Heart right ventricle (tissue), 16 donors: ENCODE data around the gene TUFM. TPM values are rescaled to one million over a fixed set of nuclear protein-coding genes. Genes with fewer than 3 reads are reported as not detected.
"Not testable (repeated sequence)": the region's sequence is repeated elsewhere in the genome, so short reads cannot be mapped to it uniquely, and the experiment has no call there.

Experiments
- ATAC-seq, 8 donors: fragments of 200-7000 bp; cut with Tn5 transposase; one replicate each; pipeline ENCODE4 v1.9.1; 2020; ENCODE audit warnings: mild to moderate bottlenecking in 8 of 8, moderate library complexity in 8 of 8, moderate number of reproducible peaks in 1 of 8
- DNase-seq, 2 donors: peaks; one replicate each; pipeline ENCODE4 v3.0.0-alpha.2; 2020
- H3K27ac ChIP-seq, 10 donors: fragments of 200-600 bp; sonication (generic) in 2 of 10; one replicate each; pipeline versions ENCODE4 v1.5.0 to v1.8.0; 2020 to 2022; ENCODE audit warnings: mild to moderate bottlenecking in 3 of 10
- H3K27me3 ChIP-seq, 7 donors: fragments of 200-600 bp; one replicate each; pipeline ENCODE4 v1.8.0; 2021 to 2022; ENCODE audit warnings: mild to moderate bottlenecking in 2 of 7
- H3K36me3 ChIP-seq, 9 donors: fragments of 200-600 bp; sonication (generic) in 1 of 9; one replicate each; pipeline versions ENCODE4 v1.5.0 to v1.8.0; 2020 to 2022; ENCODE audit warnings: mild to moderate bottlenecking in 2 of 9
- H3K4me1 ChIP-seq, 9 donors: fragments of 200-600 bp; sonication (generic) in 1 of 9; one replicate each; pipeline versions ENCODE4 v1.5.0 to v1.8.0; 2020 to 2022; ENCODE audit warnings: mild to moderate bottlenecking in 4 of 9
- H3K4me3 ChIP-seq, 10 donors: fragments of 200-600 bp; sonication (generic) in 2 of 10; one replicate each; pipeline versions ENCODE4 v1.5.0 to v1.8.0; 2020 to 2022; ENCODE audit warnings: mild to moderate bottlenecking in 7 of 10, moderate library complexity in 2 of 10
- H3K9me3 ChIP-seq, 11 donors: fragments of 200-600 bp in 10 of 11; sonication (generic) in 2 of 11; one replicate each; pipeline versions ENCODE4 v1.5.0 to v1.8.0; 2013 to 2022; ENCODE audit warnings: mild to moderate bottlenecking in 2 of 11, control low read depth in 1 of 11, moderate library complexity in 1 of 11
- WGBS, 2 donors: extraction: QIAGEN DNeasy Blood & Tissue Kit; methylation state at CpG; one replicate each; pipeline ENCODE4 v1.1.7; 2013; ENCODE audit warnings: inconsistent platforms in 1 of 2; 5-methylcytosine and 5-hydroxymethylcytosine counted together
- intact Hi-C, 10 donors: fragments of 100-400 bp; cut with DNase I; formaldehyde crosslinking; loops; one replicate each; pipeline versions ENCODE4 v1.11.1 to v1.14.2; 2022
- polyA plus RNA-seq, 2 donors: library from polyadenylated mRNA; stranded (reverse); fragments of 200-250 nt; gene quantifications; one replicate each; pipeline ENCODE4 v1.2.3, GENCODE V29; 2013
- total RNA-seq, 10 donors: library from RNA; stranded (reverse); fragmentation: NEBNext Ultra II Directional in 3 of 10; extraction: Animal tissue kit (Norgen Biotek cat#: 25700) in 3 of 10; gene quantifications; one replicate each; pipeline versions ENCODE4 v1.2.1 to v1.2.4, GENCODE V29; 2021 to 2023
- TF ChIP-seq, protein P1 (sequence below), 9 donors: fragments of 200-600 bp; sonication (generic) in 2 of 9; IDR thresholded peaks; one replicate each; pipeline versions ENCODE4 v1.5.0 to v1.8.0; 2021 to 2022; ENCODE audit warnings: antibody characterized with exemption in 9 of 9, mild to moderate bottlenecking in 5 of 9, moderate library complexity in 1 of 9
- donor health status: Arrhythmogenic right ventricular cardiomyopathy.
- donor health status: ischemic (EF 13 %, LVEDD 7.1; RV severe dilation, severe dysfunction).
- donor health status: healthy with polysubstance abuse.
- donor health status: DM: no; HTN: yes; CAD: no.
- donor health status: DM: no; HTN: no; CAD: no.
- donor health status: ischemic (EF 25% LVEDD 6.9; RV normal size, moderate dysfunction).
- donor health status: ischemic (EF 25% LVEDD 5.7; RV mildly dilated, moderate dysfunction).
- donor health status: healthy.
- donor health status: DM: yes; HTN: yes; CAD: no.
- donor health status: Ischemic cardiomyopathy.
- donor health status: ischemic (EF 35%, LVEDD 5.7; RV mildly dilated, moderate dysfunction).
- donor health status: nonischemic (EF 11% LVEDD 7.7; RV severe dilation, severe dysfunction).
- donor health status: DM: yes; HTN: yes; CAD: no.
- donor health status: PGD.
- donor health status: ischemic (EF 29% LVEDD 5.4; RV normal size, mild dysfunction).
- donor health status: nonischemic (EF 23%, LVEDD 6.1; RV moderate dilation, normal function).

The TUFM gene
- total and polyA plus RNA-seq, 12 donors = 193 to 362 (median 242) TPM

- Histone ChIP-seq H3K27me3 (no peaks in the 10 kb centered on the region), H3K9me3 (no peaks in the 10 kb centered on the region), H3K27ac (no peak overlapping the region), H3K4me1 (no peaks in the 10 kb centered on the region), H3K36me3 (peaks cover 0 to 3% (median 0%) of the 10 kb centered on the region in 9 donors), H3K4me3 (no peak overlapping the region)
- no peak for DNase-seq
- WGBS, 2 donors = 73 to 75% methylated on average over 14 of the region's 14 CpGs
- intact Hi-C loops = no loop called here
- TF ChIP-seq, protein P1, sequence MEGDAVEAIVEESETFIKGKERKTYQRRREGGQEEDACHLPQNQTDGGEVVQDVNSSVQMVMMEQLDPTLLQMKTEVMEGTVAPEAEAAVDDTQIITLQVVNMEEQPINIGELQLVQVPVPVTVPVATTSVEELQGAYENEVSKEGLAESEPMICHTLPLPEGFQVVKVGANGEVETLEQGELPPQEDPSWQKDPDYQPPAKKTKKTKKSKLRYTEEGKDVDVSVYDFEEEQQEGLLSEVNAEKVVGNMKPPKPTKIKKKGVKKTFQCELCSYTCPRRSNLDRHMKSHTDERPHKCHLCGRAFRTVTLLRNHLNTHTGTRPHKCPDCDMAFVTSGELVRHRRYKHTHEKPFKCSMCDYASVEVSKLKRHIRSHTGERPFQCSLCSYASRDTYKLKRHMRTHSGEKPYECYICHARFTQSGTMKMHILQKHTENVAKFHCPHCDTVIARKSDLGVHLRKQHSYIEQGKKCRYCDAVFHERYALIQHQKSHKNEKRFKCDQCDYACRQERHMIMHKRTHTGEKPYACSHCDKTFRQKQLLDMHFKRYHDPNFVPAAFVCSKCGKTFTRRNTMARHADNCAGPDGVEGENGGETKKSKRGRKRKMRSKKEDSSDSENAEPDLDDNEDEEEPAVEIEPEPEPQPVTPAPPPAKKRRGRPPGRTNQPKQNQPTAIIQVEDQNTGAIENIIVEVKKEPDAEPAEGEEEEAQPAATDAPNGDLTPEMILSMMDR (IDR thresholded peaks at IDR 0.05) = no peak
- ATAC-seq = no peak
These were observed 46.1 kb upstream of the TUFM start for GRCh38 chr16:28891964-28892890.

GRCh38 chr16:28890355-28890754, 44.2 kb upstream of the TUFM start:
- H3K9me3 ChIP-seq, H3K4me1 ChIP-seq, H3K27me3 ChIP-seq, H3K27ac ChIP-seq, DNase-seq, H3K4me3 ChIP-seq, ATAC-seq, intact Hi-C loops, H3K36me3 ChIP-seq: not testable (repeated sequence)
- WGBS, 2 donors = 97% methylated on average over 5 of the region's 5 CpGs

DNA sequence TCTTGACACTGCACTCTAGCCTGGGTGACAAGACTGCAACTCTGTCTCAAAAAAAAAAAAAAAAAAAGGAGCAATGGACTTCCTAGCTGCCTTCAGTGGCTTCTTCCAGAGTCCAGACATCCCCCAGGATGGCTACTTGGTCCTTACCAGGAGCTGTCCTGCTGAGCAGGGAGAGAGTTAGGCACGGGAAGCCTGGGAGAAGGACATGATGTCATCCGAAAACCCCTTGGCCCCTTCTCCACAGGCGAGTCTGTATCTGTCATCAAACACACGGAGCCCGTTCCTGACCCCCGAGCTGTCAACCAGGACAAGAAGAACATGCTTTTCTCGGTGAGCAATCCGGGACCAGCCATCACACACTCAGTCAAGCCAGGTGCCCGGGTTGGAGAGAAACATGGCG, 40.8 kb upstream of the TUFM start:
- Histone ChIP-seq H3K4me1 (no peaks in the 10 kb centered on the region), H3K27me3 (peaks cover 0 to 11% (median 5%) of the 10 kb centered on the region in 7 donors), H3K36me3 (no peaks in the 10 kb centered on the region), H3K4me3 (no peak overlapping the region), H3K27ac (no peak overlapping the region), H3K9me3 (no peaks in the 10 kb centered on the region)
- ATAC-seq (no peak), DNase-seq (no peak)
- TF ChIP-seq, protein P1 (IDR thresholded peaks at IDR 0.05) = no peak
- 41 to 51% methylated on average over 10 of the region's 10 CpGs for WGBS, 2 donors
- intact Hi-C loops = no loop called here

DNA sequence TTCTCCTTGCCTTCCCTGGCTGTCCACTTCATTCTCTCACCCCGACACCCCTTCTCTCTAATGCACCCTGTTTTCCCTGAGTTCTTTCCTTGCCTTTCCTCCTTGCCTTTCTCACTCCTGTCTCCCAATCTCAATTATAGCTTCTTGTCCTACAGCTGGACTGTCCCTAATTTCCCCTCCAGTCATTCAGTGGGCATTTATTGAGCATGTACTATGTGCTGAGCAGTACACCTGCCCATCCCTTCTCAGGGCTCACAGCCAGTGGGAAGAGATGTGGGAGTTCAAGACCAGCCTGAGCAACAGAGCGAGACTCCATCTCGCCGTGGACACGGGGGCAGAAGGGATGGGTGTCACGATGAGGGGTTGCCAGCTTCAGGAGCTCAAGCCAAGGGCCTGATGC, 37.9 kb upstream of the TUFM start:
- no peak for ATAC-seq
- Histone ChIP-seq H3K27ac (no peak overlapping the region), H3K36me3 (no peaks in the 10 kb centered on the region), H3K9me3 (no peaks in the 10 kb centered on the region), H3K27me3 (peaks cover 0 to 23% (median 5%) of the 10 kb centered on the region in 7 donors), H3K4me1 (peaks cover 0 to 13% (median 12%) of the 10 kb centered on the region in 9 donors), H3K4me3 (no peak overlapping the region)
- no peak for DNase-seq
- TF ChIP-seq, protein P1 (IDR thresholded peaks at IDR 0.05) = no peak
- intact Hi-C loops = loop anchor here in 1 of 10 donors (5.0 kb wide), 1 partner anchor 58 kb away; no protein-coding TSS in a partner anchor
- 92 to 94% methylated on average over 6 of the region's 6 CpGs for WGBS, 2 donors
